Neural cell (in vitro differentiated cells): ENCODE results near the gene SLC29A2. TPM values are rescaled to one million over a fixed set of nuclear protein-coding genes. Genes with fewer than 3 reads are reported as not detected.

Experiments
- H2AFZ ChIP-seq: fragments of 200-600, 300-800 bp; sonication (generic), shearing (Covaris generic); 2 replicates; pipeline ENCODE4 v1.6.0; 2014; ENCODE audit warnings: low read depth, mild to moderate bottlenecking, antibody characterized with exemption, low read length, moderate library complexity
- H3F3A ChIP-seq: fragments of 200-600 bp; shearing (Covaris generic); 2 replicates; pipeline ENCODE4 v1.6.1; 2016; ENCODE audit warnings: mild to moderate bottlenecking, moderate library complexity, mixed read lengths, antibody characterized with exemption, low read length; ENCODE audit not compliant: insufficient read depth, poor library complexity, severe bottlenecking
- H3K27ac ChIP-seq: fragments of 200-600, 300-800 bp; sonication (generic), shearing (Covaris generic); 2 replicates; pipeline ENCODE4 v1.5.1; 2014; ENCODE audit warnings: mild to moderate bottlenecking, low read length, moderate library complexity
- H3K27me3 ChIP-seq: fragments of 300-800, 200-600 bp; sonication (generic), shearing (Covaris generic); 2 replicates; pipeline ENCODE4 v1.6.0; 2014; ENCODE audit warnings: mild to moderate bottlenecking, low read depth, low read length, moderate library complexity; ENCODE audit not compliant: insufficient read depth
- H3K36me3 ChIP-seq: fragments of 300-800, 200-600 bp; sonication (generic), shearing (Covaris generic); 2 replicates; pipeline ENCODE4 v1.5.1; 2014; ENCODE audit warnings: mild to moderate bottlenecking, antibody characterized with exemption, low read length, moderate library complexity; ENCODE audit not compliant: insufficient read depth
- H3K4me2 ChIP-seq: fragments of 300-800, 200-600 bp; sonication (generic), shearing (Covaris generic); 2 replicates; pipeline ENCODE4 v1.6.0; 2014; ENCODE audit warnings: mild to moderate bottlenecking, low read length
- H3K4me3 ChIP-seq: fragments of 300-800, 200-600 bp; sonication (generic), shearing (Covaris generic); 2 replicates; pipeline ENCODE4 v1.5.1; 2014; ENCODE audit warnings: mild to moderate bottlenecking, low read length, moderate library complexity
- H3K79me2 ChIP-seq: fragments of 200-600 bp; shearing (Covaris generic); replicated peaks from 2 replicates; pipeline ENCODE4 v1.6.0; 2014; ENCODE audit warnings: mild to moderate bottlenecking, low read length, moderate library complexity; ENCODE audit not compliant: insufficient read depth
- H3K9ac ChIP-seq: fragments of 300-800, 200-600 bp; sonication (generic), shearing (Covaris generic); 2 replicates; pipeline ENCODE4 v1.6.1; 2016; ENCODE audit warnings: mild to moderate bottlenecking, low read length, mixed read lengths
- H3K9me2 ChIP-seq: fragments of 200-600 bp; shearing (Covaris generic); 2 replicates; pipeline ENCODE4 v1.6.1; 2016; ENCODE audit warnings: mild to moderate bottlenecking, low read length, mixed read lengths; ENCODE audit not compliant: insufficient read depth
- H3K9me3 ChIP-seq: fragments of 200-600, 300-800 bp; sonication (generic), shearing (Covaris generic); 2 replicates; pipeline ENCODE4 v1.6.1; 2016; ENCODE audit warnings: mild to moderate bottlenecking, mixed run types, low read length, moderate library complexity, mixed read lengths
- H4K20me1 ChIP-seq: fragments of 200-600 bp; shearing (Covaris generic); 2 replicates; pipeline ENCODE4 v1.6.1; 2016; ENCODE audit warnings: mild to moderate bottlenecking, mixed run types; ENCODE audit not compliant: insufficient read depth
- CTCF ChIP-seq: fragments of 450-650 bp; IDR thresholded peaks from 2 replicates; pipeline ENCODE4 v1.5.1; 2014; ENCODE audit warnings: antibody characterized with exemption, mild to moderate bottlenecking, moderate library complexity; ENCODE audit not compliant: poor library complexity, severe bottlenecking
- EP300 ChIP-seq: fragments of 450-650 bp; conservative IDR thresholded peaks from 2 replicates; pipeline ENCODE4 v1.6.1; 2014; ENCODE audit warnings: antibody characterized with exemption, mild to moderate bottlenecking, moderate library complexity; ENCODE audit not compliant: poor library complexity, severe bottlenecking
- MXI1 ChIP-seq: fragments of 450-650 bp; conservative IDR thresholded peaks from 2 replicates; pipeline ENCODE4 v1.6.1; 2014; ENCODE audit warnings: antibody characterized with exemption, mild to moderate bottlenecking; ENCODE audit not compliant: poor library complexity, severe bottlenecking
- POLR2AphosphoS5 ChIP-seq: IDR thresholded peaks from 2 replicates; pipeline ENCODE4 v1.6.1; 2012
- RAD21 ChIP-seq: fragments of 450-650 bp; conservative IDR thresholded peaks from 2 replicates; pipeline ENCODE4 v1.6.1; 2014; ENCODE audit warnings: antibody characterized with exemption, mild to moderate bottlenecking, moderate library complexity
- REST ChIP-seq: IDR thresholded peaks from 2 replicates; pipeline ENCODE4 v1.6.1; 2012; ENCODE audit warnings: borderline replicate concordance
- SMC3 ChIP-seq: fragments of 450-650 bp; conservative IDR thresholded peaks from 2 replicates; pipeline ENCODE4 v1.6.1; 2014; ENCODE audit warnings: antibody characterized with exemption, mild to moderate bottlenecking, moderate library complexity; ENCODE audit not compliant: poor library complexity
- TAF1 ChIP-seq: IDR thresholded peaks from 2 replicates; pipeline ENCODE4 v1.6.1; 2012; ENCODE audit warnings: low read depth
- polyA plus RNA-seq: library from polyadenylated mRNA; depleted of rRNA; stranded (reverse); fragments of >200 nt; gene quantifications from 2 replicates; pipeline ENCODE4 v1.2.3, GENCODE V29; 2014

Gene SLC29A2
- polyA plus RNA-seq, 1 donor from 2014 or later, result 1.7 TPM

GRCh38 chr11:66335531-66336233 lies 35.9 kb downstream of the SLC29A2 start:
- H2AFZ ChIP-seq, result no peak overlapping the region
- H3K9me2 ChIP-seq, result no peaks in the 10 kb centered on the region
- H3K4me3 ChIP-seq, result no peak overlapping the region
- TF ChIP-seq MXI1 (no peak), CTCF (no peak), EP300 (no peak), TAF1 (no peak)
- H4K20me1 ChIP-seq, result no peaks in the 10 kb centered on the region
- no peaks in the 10 kb centered on the region for H3K36me3 ChIP-seq
- no peak overlapping the region for H3K27ac ChIP-seq
- no peaks in the 10 kb centered on the region for H3K79me2 ChIP-seq
- no peaks in the 10 kb centered on the region for H3K9me3 ChIP-seq
- H3K4me2 ChIP-seq, result no peak overlapping the region
- H3F3A ChIP-seq, result no peaks in the 10 kb centered on the region
- H3K27me3 ChIP-seq, result no peaks in the 10 kb centered on the region
- no peak overlapping the region for H3K9ac ChIP-seq

- no peaks in the 10 kb centered on the region for H3K27me3 ChIP-seq
- no peak overlapping the region for H3K4me2 ChIP-seq
- TF ChIP-seq RAD21 (no peak), REST (no peak), SMC3 (no peak), POLR2AphosphoS5 (no peak)
- H3K79me2 ChIP-seq, result no peaks in the 10 kb centered on the region
- H4K20me1 ChIP-seq, result no peaks in the 10 kb centered on the region
- H3F3A ChIP-seq, result no peaks in the 10 kb centered on the region
- no peaks in the 10 kb centered on the region for H3K36me3 ChIP-seq
- H3K27ac ChIP-seq, result no peak overlapping the region
- no peak overlapping the region for H3K9ac ChIP-seq
- no peak overlapping the region for H3K4me3 ChIP-seq
- H3K9me3 ChIP-seq, result no peaks in the 10 kb centered on the region
- H2AFZ ChIP-seq, result no peak overlapping the region
- H3K9me2 ChIP-seq, result no peaks in the 10 kb centered on the region
Measured at GRCh38 chr11:66334605-66335442, 36.7 kb downstream of the SLC29A2 start.
